ENCODE results near the gene ETS2.

GRCh38 chr21:38858812-38859205 is 53.1 kb downstream of the ETS2 start:
- TF ChIP-seq CREB5 (CRISPR knock-in tag; IDR thresholded peaks at IDR 0.05; ENCODE audit: low read depth) (no peak), PATZ1 (CRISPR knock-in tag; IDR thresholded peaks at IDR 0.05; ENCODE audit: borderline replicate concordance) (no peak), ZFP3 (CRISPR knock-in tag; IDR thresholded peaks at IDR 0.05) (no peak), SNAI2 (CRISPR knock-in tag; IDR thresholded peaks at IDR 0.05) (no peak), CSDC2 (CRISPR knock-in tag; IDR thresholded peaks at IDR 0.05) (no peak), RARB (CRISPR knock-in tag; IDR thresholded peaks at IDR 0.05) (no peak), OSR1 (CRISPR knock-in tag; IDR thresholded peaks at IDR 0.05) (no peak), ZNF70 (CRISPR knock-in tag; IDR thresholded peaks at IDR 0.05) (no peak), ZFP30 (CRISPR knock-in tag; IDR thresholded peaks at IDR 0.05) (no peak), PPARA (CRISPR knock-in tag; IDR thresholded peaks at IDR 0.05; ENCODE audit: borderline replicate concordance) (no peak), TCF4 (CRISPR knock-in tag; IDR thresholded peaks at IDR 0.05; ENCODE audit: borderline replicate concordance) (no peak), ZC3H10 (CRISPR knock-in tag; IDR thresholded peaks at IDR 0.05) (no peak)

All from SK-N-SH treated with all-trans-retinoic acid at 6 μM for 48 hours (cell line).